ENCODE results near the gene VTCN1.
A peak's percentile ranks its signal among the peaks of the same experiment; 100 is the strongest.

Gene VTCN1

DNA sequence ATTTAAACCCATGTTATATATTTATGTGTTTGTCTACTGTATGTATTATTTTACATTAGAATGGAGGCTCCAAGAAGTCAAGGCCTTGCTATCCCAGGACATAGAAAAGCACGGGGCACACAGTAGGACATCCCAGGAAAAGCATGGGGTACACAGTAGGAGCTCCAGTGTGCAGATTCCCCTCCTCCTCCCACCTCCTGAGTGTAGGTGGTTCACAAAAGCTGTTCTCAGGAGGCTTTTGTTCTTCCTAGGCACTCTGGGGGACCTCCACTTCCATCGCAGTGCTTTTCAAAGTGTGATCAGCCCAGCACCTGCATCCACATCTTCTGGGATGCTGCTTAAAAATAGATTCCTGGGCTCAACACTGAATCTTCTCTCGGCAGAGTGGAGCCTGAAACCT is 30.8 kb upstream of the VTCN1 start:
- TF ChIP-seq, protein P1, sequence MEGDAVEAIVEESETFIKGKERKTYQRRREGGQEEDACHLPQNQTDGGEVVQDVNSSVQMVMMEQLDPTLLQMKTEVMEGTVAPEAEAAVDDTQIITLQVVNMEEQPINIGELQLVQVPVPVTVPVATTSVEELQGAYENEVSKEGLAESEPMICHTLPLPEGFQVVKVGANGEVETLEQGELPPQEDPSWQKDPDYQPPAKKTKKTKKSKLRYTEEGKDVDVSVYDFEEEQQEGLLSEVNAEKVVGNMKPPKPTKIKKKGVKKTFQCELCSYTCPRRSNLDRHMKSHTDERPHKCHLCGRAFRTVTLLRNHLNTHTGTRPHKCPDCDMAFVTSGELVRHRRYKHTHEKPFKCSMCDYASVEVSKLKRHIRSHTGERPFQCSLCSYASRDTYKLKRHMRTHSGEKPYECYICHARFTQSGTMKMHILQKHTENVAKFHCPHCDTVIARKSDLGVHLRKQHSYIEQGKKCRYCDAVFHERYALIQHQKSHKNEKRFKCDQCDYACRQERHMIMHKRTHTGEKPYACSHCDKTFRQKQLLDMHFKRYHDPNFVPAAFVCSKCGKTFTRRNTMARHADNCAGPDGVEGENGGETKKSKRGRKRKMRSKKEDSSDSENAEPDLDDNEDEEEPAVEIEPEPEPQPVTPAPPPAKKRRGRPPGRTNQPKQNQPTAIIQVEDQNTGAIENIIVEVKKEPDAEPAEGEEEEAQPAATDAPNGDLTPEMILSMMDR (conservative IDR thresholded peaks at IDR 0.05; ENCODE audit: low read depth, low read length): no peak
- no peak overlapping the region for H3K4me3 ChIP-seq (ENCODE audit: low read length)
- DNase-seq (ENCODE audit: low read depth): no peak

DNA sequence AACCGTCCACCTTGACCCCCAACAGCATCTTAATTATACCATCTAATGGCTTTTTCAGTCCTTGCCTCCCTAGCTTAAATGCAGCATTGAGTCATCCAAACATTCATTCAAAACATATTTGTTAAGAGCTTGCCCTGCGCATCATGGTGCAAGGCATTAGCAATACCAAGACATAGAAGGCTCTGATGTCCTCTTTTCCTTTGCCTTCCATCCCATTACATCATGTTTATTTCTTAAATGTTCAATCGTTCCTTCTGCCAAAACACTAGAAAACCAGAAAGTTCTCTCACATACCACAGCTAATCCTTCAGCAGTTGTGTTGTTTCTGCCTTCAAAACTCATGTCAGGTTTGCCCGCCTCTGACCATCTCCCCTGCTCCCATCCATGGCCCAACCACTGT is 29.8 kb upstream of the VTCN1 start:
- H3K4me3 ChIP-seq (ENCODE audit: low read length): no peak overlapping the region
- TF ChIP-seq, protein P1 (conservative IDR thresholded peaks at IDR 0.05; ENCODE audit: low read depth, low read length): no peak
- DNase-seq (ENCODE audit: low read depth): no peak

DNA sequence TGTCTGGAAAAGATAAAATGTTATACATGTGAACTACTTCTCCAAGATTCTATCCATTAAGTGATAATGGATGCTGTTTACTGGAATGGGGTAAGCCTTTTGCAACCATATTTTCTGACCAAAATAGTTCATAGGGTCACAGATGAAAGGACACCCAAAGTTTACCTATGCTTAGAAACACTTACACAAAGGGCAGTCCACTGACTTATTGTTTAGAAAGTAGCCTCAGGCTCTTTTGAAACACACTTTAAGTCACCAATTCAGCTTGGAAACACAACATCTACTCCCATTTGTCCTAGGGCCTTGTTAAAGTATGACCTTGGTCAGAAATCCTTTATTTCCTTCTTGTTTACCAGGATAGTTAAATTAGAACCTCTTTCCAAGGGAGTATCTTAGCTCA is 28.7 kb upstream of the VTCN1 start:
- DNase-seq (ENCODE audit: low read depth): no peak
- H3K4me3 ChIP-seq (ENCODE audit: low read length): no peak overlapping the region
- TF ChIP-seq, protein P1 (conservative IDR thresholded peaks at IDR 0.05; ENCODE audit: low read depth, low read length): no peak

DNA sequence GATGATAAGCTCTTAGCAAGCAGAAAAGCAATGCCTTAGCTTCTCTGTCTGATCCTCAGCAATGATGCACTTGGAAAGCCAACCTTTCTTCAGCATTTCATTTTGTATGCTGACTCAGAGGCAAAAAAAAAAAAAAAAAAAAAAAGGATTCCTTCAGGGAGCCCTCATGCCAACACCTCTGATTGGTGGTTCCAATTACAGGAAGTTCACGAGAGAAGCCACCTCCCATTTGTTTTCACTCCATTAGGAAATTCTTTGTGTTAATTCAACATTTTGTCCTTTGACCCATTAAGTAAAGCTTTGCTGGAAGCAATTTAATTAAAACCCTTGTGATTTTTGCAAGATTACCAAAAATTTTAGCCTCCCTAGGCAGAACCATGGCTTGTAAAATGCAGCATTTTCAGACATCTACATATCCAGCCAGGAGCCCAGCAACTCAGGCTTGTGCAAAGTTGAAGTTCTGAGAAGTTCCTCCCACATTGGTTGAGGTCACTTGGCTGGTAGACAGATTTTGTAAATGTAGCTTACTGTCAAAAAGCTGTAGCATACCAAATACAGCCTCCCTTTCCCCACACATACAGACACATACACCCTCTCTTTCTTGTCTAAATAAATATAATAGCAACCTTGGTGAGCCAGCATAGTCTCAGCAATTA is 27.1 kb upstream of the VTCN1 start:
- TF ChIP-seq, protein P1 (conservative IDR thresholded peaks at IDR 0.05; ENCODE audit: low read depth, low read length): no peak
- no peak overlapping the region for H3K4me3 ChIP-seq (ENCODE audit: low read length)
- DNase-seq (ENCODE audit: low read depth): peak; percentile 13

DNA sequence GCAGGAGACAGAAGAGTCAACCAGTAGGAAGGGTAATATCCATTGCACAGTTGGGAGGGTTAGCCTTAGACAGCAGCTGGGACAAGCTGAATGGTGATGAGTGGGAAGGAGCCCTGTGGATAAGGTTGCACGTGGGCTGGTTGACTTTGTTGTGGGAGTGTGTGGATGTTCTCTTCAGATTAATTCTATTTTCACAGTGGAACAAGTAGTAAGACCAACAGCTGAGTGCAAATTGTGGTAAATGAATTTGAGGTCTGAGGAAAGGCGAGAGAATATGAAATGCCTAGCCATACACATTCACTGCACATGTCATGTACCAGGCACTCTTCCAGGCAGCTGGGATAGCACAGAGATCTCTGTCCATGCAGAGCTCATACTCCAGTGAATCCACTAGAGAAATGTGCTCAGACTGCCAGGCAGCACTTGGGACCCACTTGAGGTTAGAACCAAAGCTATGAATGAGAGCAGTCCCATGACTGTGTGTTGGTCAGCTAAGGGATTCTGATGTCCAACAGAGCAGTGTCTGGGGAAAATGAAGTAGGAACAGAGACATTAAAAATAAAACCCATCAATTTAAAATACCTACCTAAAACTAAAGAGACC is 25.2 kb upstream of the VTCN1 start:
- TF ChIP-seq, protein P1 (conservative IDR thresholded peaks at IDR 0.05; ENCODE audit: low read depth, low read length): no peak
- no peak overlapping the region for H3K4me3 ChIP-seq (ENCODE audit: low read length)
- no peak for DNase-seq (ENCODE audit: low read depth)

DNA sequence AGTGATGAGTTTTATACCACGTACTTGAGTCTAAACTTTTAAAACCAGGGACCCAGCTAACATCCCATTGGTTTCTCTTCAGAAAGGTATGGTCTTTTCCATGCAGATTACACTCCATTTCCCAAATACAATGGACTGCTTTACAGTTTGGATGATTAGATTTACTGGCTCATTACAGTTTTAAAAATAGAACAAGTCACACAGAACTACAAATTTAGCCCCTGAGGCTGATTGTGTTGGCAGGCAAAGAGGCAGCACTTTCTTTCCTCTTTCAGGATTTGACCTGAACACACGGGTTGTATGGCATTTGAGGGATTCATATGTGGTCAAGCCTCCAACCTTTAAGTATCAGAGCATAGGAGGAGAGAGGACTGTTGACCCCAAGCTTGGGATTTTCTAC is 21.8 kb upstream of the VTCN1 start:
- H3K4me3 ChIP-seq (ENCODE audit: low read length): no peak overlapping the region
- DNase-seq (ENCODE audit: low read depth): peak; percentile 12
- TF ChIP-seq, protein P1 (conservative IDR thresholded peaks at IDR 0.05; ENCODE audit: low read depth, low read length): no peak

DNA sequence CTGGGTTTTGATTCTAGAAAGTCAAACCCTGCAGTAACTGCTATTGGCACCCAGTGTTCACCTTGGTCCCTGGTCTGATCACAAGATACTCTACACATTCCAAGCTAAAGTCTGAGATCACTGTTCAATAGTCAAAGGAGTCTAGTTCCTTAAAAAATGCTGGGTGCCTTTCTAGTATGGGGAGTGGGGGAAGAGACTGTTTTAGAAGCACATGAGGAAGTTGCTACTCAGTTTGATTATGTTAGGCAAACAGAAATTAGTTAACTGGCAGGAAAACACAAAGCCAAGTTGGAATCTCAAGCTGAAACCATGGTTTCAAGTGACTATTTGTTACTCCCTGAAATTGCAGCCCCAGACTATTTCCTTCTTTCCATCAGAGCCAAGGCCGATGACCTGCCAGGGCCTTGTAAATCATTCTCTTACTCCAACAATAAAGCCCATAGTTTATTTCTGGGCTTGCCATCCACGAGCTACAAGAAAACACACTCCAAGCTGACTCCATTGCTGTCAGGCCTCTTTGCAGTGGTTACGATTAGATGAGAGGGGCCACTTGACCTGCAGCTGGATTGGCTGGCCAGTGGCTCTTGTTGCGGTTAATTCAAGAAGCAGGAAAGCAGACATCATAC is 21.1 kb upstream of the VTCN1 start:
- no peak overlapping the region for H3K4me3 ChIP-seq (ENCODE audit: low read length)
- DNase-seq (ENCODE audit: low read depth): no peak

More for the DNA sequence above, 21.1 kb upstream of the VTCN1 start:
- TF ChIP-seq, protein P1 (conservative IDR thresholded peaks at IDR 0.05; ENCODE audit: low read depth, low read length): no peak

Measured in retinal pigment epithelial cell (primary cell).